Neural cell (in vitro differentiated cells): ENCODE results near the gene KCNAB2. TPM values are rescaled to one million over a fixed set of nuclear protein-coding genes. Genes with fewer than 3 reads are reported as not detected.

ENCODE experiments used
- H2AFZ ChIP-seq: fragments of 200-600, 300-800 bp; sonication (generic), shearing (Covaris generic); 2 replicates; pipeline ENCODE4 v1.6.0; 2014; ENCODE audit warnings: low read depth, mild to moderate bottlenecking, antibody characterized with exemption, low read length, moderate library complexity
- H3F3A ChIP-seq: fragments of 200-600 bp; shearing (Covaris generic); 2 replicates; pipeline ENCODE4 v1.6.1; 2016; ENCODE audit warnings: mild to moderate bottlenecking, moderate library complexity, mixed read lengths, antibody characterized with exemption, low read length; ENCODE audit not compliant: insufficient read depth, poor library complexity, severe bottlenecking
- H3K27ac ChIP-seq: fragments of 200-600, 300-800 bp; sonication (generic), shearing (Covaris generic); 2 replicates; pipeline ENCODE4 v1.5.1; 2014; ENCODE audit warnings: mild to moderate bottlenecking, low read length, moderate library complexity
- H3K27me3 ChIP-seq: fragments of 300-800, 200-600 bp; sonication (generic), shearing (Covaris generic); 2 replicates; pipeline ENCODE4 v1.6.0; 2014; ENCODE audit warnings: mild to moderate bottlenecking, low read depth, low read length, moderate library complexity; ENCODE audit not compliant: insufficient read depth
- H3K36me3 ChIP-seq: fragments of 300-800, 200-600 bp; sonication (generic), shearing (Covaris generic); 2 replicates; pipeline ENCODE4 v1.5.1; 2014; ENCODE audit warnings: mild to moderate bottlenecking, antibody characterized with exemption, low read length, moderate library complexity; ENCODE audit not compliant: insufficient read depth
- H3K4me2 ChIP-seq: fragments of 300-800, 200-600 bp; sonication (generic), shearing (Covaris generic); 2 replicates; pipeline ENCODE4 v1.6.0; 2014; ENCODE audit warnings: mild to moderate bottlenecking, low read length
- H3K4me3 ChIP-seq: fragments of 300-800, 200-600 bp; sonication (generic), shearing (Covaris generic); 2 replicates; pipeline ENCODE4 v1.5.1; 2014; ENCODE audit warnings: mild to moderate bottlenecking, low read length, moderate library complexity
- H3K79me2 ChIP-seq: fragments of 200-600 bp; shearing (Covaris generic); replicated peaks from 2 replicates; pipeline ENCODE4 v1.6.0; 2014; ENCODE audit warnings: mild to moderate bottlenecking, low read length, moderate library complexity; ENCODE audit not compliant: insufficient read depth
- H3K9ac ChIP-seq: fragments of 300-800, 200-600 bp; sonication (generic), shearing (Covaris generic); 2 replicates; pipeline ENCODE4 v1.6.1; 2016; ENCODE audit warnings: mild to moderate bottlenecking, low read length, mixed read lengths
- H3K9me2 ChIP-seq: fragments of 200-600 bp; shearing (Covaris generic); 2 replicates; pipeline ENCODE4 v1.6.1; 2016; ENCODE audit warnings: mild to moderate bottlenecking, low read length, mixed read lengths; ENCODE audit not compliant: insufficient read depth
- H3K9me3 ChIP-seq: fragments of 200-600, 300-800 bp; sonication (generic), shearing (Covaris generic); 2 replicates; pipeline ENCODE4 v1.6.1; 2016; ENCODE audit warnings: mild to moderate bottlenecking, mixed run types, low read length, moderate library complexity, mixed read lengths
- H4K20me1 ChIP-seq: fragments of 200-600 bp; shearing (Covaris generic); 2 replicates; pipeline ENCODE4 v1.6.1; 2016; ENCODE audit warnings: mild to moderate bottlenecking, mixed run types; ENCODE audit not compliant: insufficient read depth
- CTCF ChIP-seq: fragments of 450-650 bp; IDR thresholded peaks from 2 replicates; pipeline ENCODE4 v1.5.1; 2014; ENCODE audit warnings: antibody characterized with exemption, mild to moderate bottlenecking, moderate library complexity; ENCODE audit not compliant: poor library complexity, severe bottlenecking
- EP300 ChIP-seq: fragments of 450-650 bp; conservative IDR thresholded peaks from 2 replicates; pipeline ENCODE4 v1.6.1; 2014; ENCODE audit warnings: antibody characterized with exemption, mild to moderate bottlenecking, moderate library complexity; ENCODE audit not compliant: poor library complexity, severe bottlenecking
- EZH2 ChIP-seq: fragments of 200-600, 300-800 bp; shearing (Covaris generic), sonication (generic); IDR thresholded peaks from 2 replicates; pipeline ENCODE4 v1.6.1; 2014; ENCODE audit warnings: antibody characterized with exemption, low read length, borderline replicate concordance, mild to moderate bottlenecking; ENCODE audit not compliant: insufficient read depth, poor library complexity, severe bottlenecking
- MXI1 ChIP-seq: fragments of 450-650 bp; conservative IDR thresholded peaks from 2 replicates; pipeline ENCODE4 v1.6.1; 2014; ENCODE audit warnings: antibody characterized with exemption, mild to moderate bottlenecking; ENCODE audit not compliant: poor library complexity, severe bottlenecking
- POLR2AphosphoS5 ChIP-seq: IDR thresholded peaks from 2 replicates; pipeline ENCODE4 v1.6.1; 2012
- RAD21 ChIP-seq: fragments of 450-650 bp; conservative IDR thresholded peaks from 2 replicates; pipeline ENCODE4 v1.6.1; 2014; ENCODE audit warnings: antibody characterized with exemption, mild to moderate bottlenecking, moderate library complexity
- REST ChIP-seq: IDR thresholded peaks from 2 replicates; pipeline ENCODE4 v1.6.1; 2012; ENCODE audit warnings: borderline replicate concordance
- SMC3 ChIP-seq: fragments of 450-650 bp; conservative IDR thresholded peaks from 2 replicates; pipeline ENCODE4 v1.6.1; 2014; ENCODE audit warnings: antibody characterized with exemption, mild to moderate bottlenecking, moderate library complexity; ENCODE audit not compliant: poor library complexity
- TAF1 ChIP-seq: IDR thresholded peaks from 2 replicates; pipeline ENCODE4 v1.6.1; 2012; ENCODE audit warnings: low read depth
- polyA plus RNA-seq: library from polyadenylated mRNA; depleted of rRNA; stranded (reverse); fragments of >200 nt; gene quantifications from 2 replicates; pipeline ENCODE4 v1.2.3, GENCODE V29; 2014

KCNAB2 gene
- polyA plus RNA-seq, 1 donor from 2014 or later: 11.7 TPM

- H2AFZ ChIP-seq: no peak overlapping the region
- H3K27ac ChIP-seq: no peak overlapping the region
- no peaks in the 10 kb centered on the region for H4K20me1 ChIP-seq
- no peaks in the 10 kb centered on the region for H3K9me3 ChIP-seq
- no peak overlapping the region for H3K4me3 ChIP-seq
- no peak overlapping the region for H3K9ac ChIP-seq
- no peaks in the 10 kb centered on the region for H3K9me2 ChIP-seq
- H3K4me2 ChIP-seq: no peak overlapping the region
- no peaks in the 10 kb centered on the region for H3K27me3 ChIP-seq
- H3K36me3 ChIP-seq: no peaks in the 10 kb centered on the region
- no peaks in the 10 kb centered on the region for H3K79me2 ChIP-seq
- TF ChIP-seq SMC3: no peak
- TF ChIP-seq EP300: no peak
- TF ChIP-seq POLR2AphosphoS5: no peak
- no peak for TF ChIP-seq MXI1
- no peak for TF ChIP-seq TAF1
- no peak for TF ChIP-seq CTCF
- TF ChIP-seq RAD21: no peak
- no peak for TF ChIP-seq REST
- TF ChIP-seq EZH2: no peak
- H3F3A ChIP-seq: no peaks in the 10 kb centered on the region
Measured at GRCh38 chr1:6037338-6037762, 8.3 kb upstream of the KCNAB2 start.

GRCh38 chr1:6038603-6039002 lies 7.1 kb upstream of the KCNAB2 start:
- no peaks in the 10 kb centered on the region for H3K9me3 ChIP-seq
- no peaks in the 10 kb centered on the region for H3K27me3 ChIP-seq
- no peak overlapping the region for H3K9ac ChIP-seq
- no peaks in the 10 kb centered on the region for H3K36me3 ChIP-seq
- no peaks in the 10 kb centered on the region for H4K20me1 ChIP-seq
- H3K9me2 ChIP-seq: no peaks in the 10 kb centered on the region
- no peaks in the 10 kb centered on the region for H3K79me2 ChIP-seq
- H3K4me3 ChIP-seq: no peak overlapping the region
- H3K4me2 ChIP-seq: no peak overlapping the region
- no peak overlapping the region for H2AFZ ChIP-seq
- H3F3A ChIP-seq: no peaks in the 10 kb centered on the region
- H3K27ac ChIP-seq: no peak overlapping the region
- TF ChIP-seq TAF1 (no peak), CTCF (no peak), EZH2 (no peak), RAD21 (no peak), EP300 (no peak), SMC3 (no peak), POLR2AphosphoS5 (no peak), MXI1 (no peak), REST (no peak)
